Uterus (tissue), 4 donors: Measurements from ENCODE around the gene PTPRN. TPM values are rescaled to one million over a fixed set of nuclear protein-coding genes. Genes with fewer than 3 reads are reported as not detected.

Experiments
- DNase-seq, 2 donors: peaks; one replicate each; pipeline ENCODE4 v3.0.0-alpha.2; 2019 to 2020
- H3K27ac ChIP-seq, 2 donors: fragments of 200-600 bp; sonication (generic); 1 replicate in 1 of 2; 2 replicates in 1 of 2; pipeline ENCODE4 v1.5.1; 2016 to 2018
- H3K27me3 ChIP-seq, 2 donors: fragments of 200-600 bp; sonication (generic); one replicate each; pipeline ENCODE4 v1.5.1; 2018 to 2019; ENCODE audit warnings: control low read depth in 1 of 2
- H3K36me3 ChIP-seq, 2 donors: fragments of 200-600 bp; sonication (generic); one replicate each; pipeline ENCODE4 v1.5.1; 2019; ENCODE audit warnings: control low read depth in 1 of 2
- H3K4me1 ChIP-seq, 2 donors: fragments of 200-600 bp; sonication (generic); one replicate each; pipeline ENCODE4 v1.5.1; 2018 to 2019; ENCODE audit warnings: control low read depth in 1 of 2
- H3K4me3 ChIP-seq, 2 donors: fragments of 200-600 bp; sonication (generic); 1 replicate in 1 of 2; 2 replicates in 1 of 2; pipeline ENCODE4 v1.5.1; 2018 to 2019; ENCODE audit warnings: mild to moderate bottlenecking in 1 of 2
- H3K9me3 ChIP-seq, 2 donors: fragments of 200-600 bp; sonication (generic); one replicate each; pipeline ENCODE4 v1.5.1; 2019; ENCODE audit warnings: control low read depth in 1 of 2
- POLR2A ChIP-seq, 2 donors: fragments of 450-650 bp; IDR thresholded peaks; one replicate each; pipeline ENCODE4 v1.6.1; 2016; ENCODE audit warnings: antibody characterized with exemption in 2 of 2, mild to moderate bottlenecking in 1 of 2, moderate library complexity in 1 of 2
- intact Hi-C: fragments of 100-400 bp; cut with DNase I; formaldehyde crosslinking; loops from one replicate; pipeline ENCODE4 v1.15.1; 2023; ENCODE audit warnings: low total_unique reads
- total RNA-seq, 4 donors: library from RNA; depleted of rRNA in 3 of 4; stranded (reverse); fragments of >200 nt in 3 of 4; gene quantifications; one replicate each; pipeline versions ENCODE4 v1.1.0 to v1.2.4, GENCODE V29; 2014 to 2023
- TF ChIP-seq, protein P1 (sequence below), 4 experiments: fragments of 200-600 bp in 2 of 4; fragments of 450-650 bp in 2 of 4; sonication (generic) in 2 of 4; IDR thresholded peaks; one replicate each; pipeline ENCODE4 v1.5.1; 2016 to 2019; ENCODE audit warnings: antibody characterized with exemption in 4 of 4, mild to moderate bottlenecking in 2 of 4, moderate library complexity in 1 of 4
- donor health status: DM: yes; HTN: yes; CAD: no.

Gene PTPRN
- total RNA-seq, 4 donors from 2014 or later, result 0.21 to 0.55 TPM; not detected in 2

DNA sequence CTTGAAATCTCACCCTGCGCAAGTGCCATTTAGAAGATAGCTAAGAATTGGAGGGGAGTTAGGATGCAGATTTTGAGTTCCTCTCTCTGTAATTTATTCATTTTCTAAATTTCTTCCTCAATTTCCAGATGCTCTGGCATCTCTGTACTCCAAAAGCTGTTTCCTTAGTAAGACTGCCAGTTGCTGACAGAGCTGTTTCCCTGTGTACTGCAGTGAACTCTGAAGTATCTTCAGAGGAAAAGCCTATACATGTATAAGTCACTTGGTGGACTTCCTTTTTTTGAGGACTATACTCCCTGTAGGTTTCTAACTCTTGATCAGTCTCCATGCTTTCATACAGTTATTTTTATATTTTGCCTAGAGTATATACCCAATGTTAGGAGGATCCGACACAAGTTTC is 24.9 kb upstream of the PTPRN start:
- no peaks in the 10 kb centered on the region for H3K4me1 ChIP-seq
- no peak overlapping the region for H3K27ac ChIP-seq
- H3K36me3 ChIP-seq, result no peaks in the 10 kb centered on the region
- H3K27me3 ChIP-seq, result peaks cover 13 to 25% of the 10 kb centered on the region in 2 donors
- intact Hi-C loops, result no loop called here
- H3K4me3 ChIP-seq, result no peak overlapping the region
- TF ChIP-seq, protein P1, sequence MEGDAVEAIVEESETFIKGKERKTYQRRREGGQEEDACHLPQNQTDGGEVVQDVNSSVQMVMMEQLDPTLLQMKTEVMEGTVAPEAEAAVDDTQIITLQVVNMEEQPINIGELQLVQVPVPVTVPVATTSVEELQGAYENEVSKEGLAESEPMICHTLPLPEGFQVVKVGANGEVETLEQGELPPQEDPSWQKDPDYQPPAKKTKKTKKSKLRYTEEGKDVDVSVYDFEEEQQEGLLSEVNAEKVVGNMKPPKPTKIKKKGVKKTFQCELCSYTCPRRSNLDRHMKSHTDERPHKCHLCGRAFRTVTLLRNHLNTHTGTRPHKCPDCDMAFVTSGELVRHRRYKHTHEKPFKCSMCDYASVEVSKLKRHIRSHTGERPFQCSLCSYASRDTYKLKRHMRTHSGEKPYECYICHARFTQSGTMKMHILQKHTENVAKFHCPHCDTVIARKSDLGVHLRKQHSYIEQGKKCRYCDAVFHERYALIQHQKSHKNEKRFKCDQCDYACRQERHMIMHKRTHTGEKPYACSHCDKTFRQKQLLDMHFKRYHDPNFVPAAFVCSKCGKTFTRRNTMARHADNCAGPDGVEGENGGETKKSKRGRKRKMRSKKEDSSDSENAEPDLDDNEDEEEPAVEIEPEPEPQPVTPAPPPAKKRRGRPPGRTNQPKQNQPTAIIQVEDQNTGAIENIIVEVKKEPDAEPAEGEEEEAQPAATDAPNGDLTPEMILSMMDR (IDR thresholded peaks at IDR 0.05), result no peak
- no peak for DNase-seq
- no peaks in the 10 kb centered on the region for H3K9me3 ChIP-seq

DNA sequence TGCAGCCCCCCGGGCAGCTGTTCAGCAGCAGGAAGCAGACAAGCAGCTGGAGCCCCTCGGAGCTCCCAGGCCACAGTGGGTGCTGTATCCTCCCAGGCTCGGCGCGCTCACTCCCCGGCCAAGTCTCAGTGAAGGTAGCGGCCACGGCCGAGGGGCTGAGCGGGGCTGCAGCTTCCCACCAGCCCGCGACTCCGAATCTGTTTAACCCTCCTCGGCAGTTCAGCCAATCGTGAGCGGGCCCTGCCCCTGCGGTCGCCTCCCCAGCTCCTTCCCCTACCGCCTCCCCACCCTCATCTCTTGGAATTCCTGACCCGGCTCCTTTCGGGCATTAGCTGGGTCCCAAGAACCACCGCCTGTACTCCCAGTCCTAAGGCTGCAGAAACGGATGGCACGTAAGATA is 23.3 kb upstream of the PTPRN start, which contains the start of gene RESP18:
RESP18 (minus strand) TSS at position 203 of the 400 bp plus-strand sequence.
- intact Hi-C loops, result no loop called here
- Histone ChIP-seq H3K4me3 (no peak within 1 kb of the TSS), H3K4me1 (no peaks in the 10 kb centered on the region), H3K27me3 (peaks cover 13 to 25% of the 10 kb centered on the region in 2 donors), H3K36me3 (no peaks in the 10 kb centered on the region), H3K9me3 (no peaks in the 10 kb centered on the region), H3K27ac (no peak within 1 kb of the TSS)
- DNase-seq, result no peak
- TF ChIP-seq, protein P1 (IDR thresholded peaks at IDR 0.05), result no peak
- TF ChIP-seq POLR2A (IDR thresholded peaks at IDR 0.05), result no peak

DNA sequence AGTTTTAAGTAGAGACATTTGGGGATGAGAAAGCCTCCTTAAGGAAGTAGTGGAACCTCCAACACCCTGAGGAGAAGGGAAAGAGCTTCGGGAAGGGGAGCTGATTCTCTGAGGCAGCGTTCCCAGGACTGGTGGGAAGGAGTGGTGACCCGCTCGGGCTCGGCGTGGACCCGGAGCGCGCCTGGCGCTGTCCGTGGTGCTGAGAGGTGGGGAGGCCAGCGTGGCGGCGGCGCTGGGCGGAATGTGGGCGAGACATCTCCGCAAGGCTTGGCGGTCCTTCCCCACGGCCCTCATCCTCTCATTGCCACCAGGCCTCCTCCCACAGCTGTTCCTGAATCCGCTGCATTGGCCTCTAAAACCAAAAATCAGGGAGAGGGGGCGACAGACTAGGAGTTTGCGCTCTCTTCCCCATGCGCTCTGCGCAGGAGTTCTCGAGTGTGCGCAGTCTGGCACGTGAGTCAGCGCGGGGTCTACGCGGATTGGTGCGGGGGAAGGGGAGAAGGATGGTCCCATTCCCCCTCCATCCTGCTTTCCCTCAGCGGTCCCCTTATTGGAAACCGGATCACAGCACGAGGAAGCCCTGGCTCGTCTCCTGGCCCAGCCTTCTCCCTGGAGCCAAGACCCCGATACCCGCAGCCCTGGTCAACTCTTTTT is 22.5 kb upstream of the PTPRN start:
- TF ChIP-seq POLR2A (IDR thresholded peaks at IDR 0.05), result no peak
- peaks cover 13 to 25% of the 10 kb centered on the region in 2 donors for H3K27me3 ChIP-seq

DNA sequence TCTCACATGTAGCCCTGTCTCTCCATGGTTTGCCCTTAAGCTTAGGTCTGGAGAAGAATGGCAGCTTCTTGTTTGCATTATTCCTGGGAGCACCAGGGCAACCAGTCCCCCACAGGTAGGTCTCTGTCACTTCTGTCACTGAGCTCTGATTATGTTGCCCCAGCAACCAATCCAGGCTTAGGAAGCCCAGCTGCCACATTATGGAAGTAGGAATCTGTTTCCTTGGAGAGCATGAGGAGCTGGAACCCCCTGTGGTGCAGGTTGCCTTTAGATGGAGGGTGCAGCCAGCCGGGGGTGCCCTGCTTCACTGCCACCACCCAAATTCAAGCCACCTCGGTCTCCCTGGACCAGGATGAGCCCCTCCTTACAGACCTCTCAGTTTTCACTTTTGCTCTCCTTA is 18.5 kb upstream of the PTPRN start:
- Histone ChIP-seq H3K4me3 (no peak overlapping the region), H3K4me1 (no peaks in the 10 kb centered on the region), H3K9me3 (no peaks in the 10 kb centered on the region), H3K36me3 (no peaks in the 10 kb centered on the region), H3K27me3 (peaks cover 10 to 13% of the 10 kb centered on the region in 2 donors), H3K27ac (no peak overlapping the region)
- DNase-seq, result no peak
- TF ChIP-seq POLR2A (IDR thresholded peaks at IDR 0.05), result no peak
- TF ChIP-seq, protein P1 (IDR thresholded peaks at IDR 0.05), result no peak
- intact Hi-C loops, result no loop called here

More for the DNA sequence above, 22.5 kb upstream of the PTPRN start:
- Histone ChIP-seq H3K4me1 (no peaks in the 10 kb centered on the region), H3K36me3 (no peaks in the 10 kb centered on the region), H3K9me3 (no peaks in the 10 kb centered on the region), H3K4me3 (no peak overlapping the region), H3K27ac (no peak overlapping the region)
- intact Hi-C loops, result no loop called here
- no peak for DNase-seq

DNA sequence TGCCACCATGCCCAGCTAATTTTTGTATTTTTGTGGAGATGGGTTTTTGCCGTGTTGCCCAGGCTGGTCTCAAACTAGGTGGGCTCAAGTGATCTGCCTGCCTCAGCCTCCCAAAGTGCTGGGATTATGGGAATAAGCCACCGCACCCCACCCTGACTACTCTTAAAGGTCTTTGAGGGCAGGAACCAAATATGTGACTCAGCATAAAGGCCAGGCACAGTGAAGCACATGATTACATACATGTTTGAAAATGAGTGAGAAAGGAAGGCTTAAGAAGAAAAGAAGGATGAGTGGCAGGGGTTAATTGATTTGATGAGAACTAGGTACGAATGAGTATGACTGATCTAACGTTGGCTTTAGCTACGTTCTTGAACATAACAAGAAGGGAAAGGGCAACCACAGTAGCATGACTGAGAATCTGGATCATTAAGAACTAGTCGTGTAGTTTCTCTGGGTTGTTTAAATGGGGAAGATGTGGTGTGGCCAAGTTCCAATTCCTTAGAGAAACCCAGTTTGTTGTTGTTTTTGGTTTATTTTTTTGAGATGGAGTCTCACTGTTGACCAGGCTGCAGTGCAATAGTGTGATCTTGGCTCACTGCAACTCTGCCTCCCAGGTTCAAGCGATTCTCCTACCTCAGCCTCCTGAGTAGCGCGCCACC is 16.6 kb upstream of the PTPRN start:
- TF ChIP-seq POLR2A (IDR thresholded peaks at IDR 0.05), result no peak
- TF ChIP-seq, protein P1 (IDR thresholded peaks at IDR 0.05), result no peak
- no peaks in the 10 kb centered on the region for H3K9me3 ChIP-seq
- no peak for DNase-seq

More for the DNA sequence above, 16.6 kb upstream of the PTPRN start:
- intact Hi-C loops, result no loop called here
- no peaks in the 10 kb centered on the region for H3K36me3 ChIP-seq
- H3K27ac ChIP-seq, result no peak overlapping the region
- no peak overlapping the region for H3K4me3 ChIP-seq
- H3K4me1 ChIP-seq, result no peaks in the 10 kb centered on the region
- no peaks in the 10 kb centered on the region for H3K27me3 ChIP-seq
